ENCODE measurements around the gene PCNX3. TPM values are rescaled to one million over a fixed set of nuclear protein-coding genes. Genes with fewer than 3 reads are reported as not detected.

Gene PCNX3
- total and polyA plus RNA-seq, 10 of the 15 experiments (the other 5 are each of a cell fraction or from before 2014, with no cell fraction given) = 0.03 to 46.6 (median 8.4) TPM

DNA sequence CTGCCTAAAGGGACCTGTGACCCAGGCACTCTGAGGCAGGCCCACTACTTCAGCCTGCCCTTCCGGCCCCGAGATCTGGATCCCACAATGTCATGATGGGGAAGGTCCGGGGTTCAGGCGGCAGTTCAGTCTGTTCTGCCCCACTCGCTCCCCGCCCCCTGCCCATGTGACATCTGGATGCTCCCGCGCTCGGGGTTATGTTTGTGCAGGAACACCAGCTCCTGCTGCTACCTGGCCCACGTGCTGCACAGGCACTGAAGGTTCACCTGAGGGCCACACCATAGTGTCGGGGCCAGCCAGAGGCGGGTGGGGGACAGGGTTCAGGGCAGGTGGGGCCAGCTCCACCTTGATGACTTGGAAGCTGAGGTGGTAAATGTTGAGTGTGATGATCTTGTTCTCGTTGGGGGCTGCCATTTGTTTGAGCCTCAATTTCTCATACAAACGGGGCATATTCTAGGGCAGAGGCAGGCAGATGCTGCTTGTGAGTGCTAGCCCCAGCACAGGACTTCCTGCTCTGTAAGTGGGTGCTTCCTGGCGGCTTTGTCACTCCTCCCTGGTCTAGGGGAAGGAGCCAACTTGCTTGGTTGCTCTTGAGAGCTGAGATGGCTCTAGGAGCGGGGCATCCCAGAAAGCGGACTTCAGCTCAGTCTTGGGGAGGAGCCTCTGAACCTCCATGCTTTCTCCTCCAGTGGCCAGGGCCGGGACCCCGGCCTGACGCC lies 18.0 kb downstream of the PCNX3 start:
- no peak overlapping the region for H3K27ac ChIP-seq (ENCODE audit: control insufficient read depth, insufficient read depth)
- H3K9ac ChIP-seq (ENCODE audit: control insufficient read depth, insufficient read depth, low read length) = no peak overlapping the region
- ChIA-PET SMC1A (ENCODE audit: uncharacterized antibody, unreplicated experiment) (interaction anchor here (1.2 kb wide), 1 partner anchor 19 kb away, joined by 4 read pairs; no protein-coding TSS in a partner anchor), POLR2A (no interaction called here), RAD21 (ENCODE audit: unreplicated experiment) (no interaction called here), CTCF (interaction anchor here (0.6 kb wide), 1 partner anchor 290 kb away, joined by 3 read pairs; no protein-coding TSS in a partner anchor)
- TF ChIP-seq IKZF1 (conservative IDR thresholded peaks at IDR 0.05) = no peak
- TF ChIP-seq CHD2 (IDR thresholded peaks at IDR 0.05; ENCODE audit: borderline replicate concordance, low read depth, low read length) = no peak
- TF ChIP-seq ZBED1 (IDR thresholded peaks at IDR 0.05; ENCODE audit: borderline replicate concordance) = no peak
- TF ChIP-seq SIX5 (IDR thresholded peaks at IDR 0.05; ENCODE audit: low read depth, low read length, severe bottlenecking) = no peak
- no peak for TF ChIP-seq EGR1 (IDR thresholded peaks at IDR 0.05; ENCODE audit: borderline replicate concordance in 1 of 2, low read depth in 2 of 2, low read length in 2 of 2)
- no peak for TF ChIP-seq STAT1 (conservative IDR thresholded peaks at IDR 0.05)
- TF ChIP-seq TAF1 (IDR thresholded peaks at IDR 0.05; ENCODE audit: borderline replicate concordance, low read depth, low read length) = no peak
- no peak for TF ChIP-seq KDM1A (IDR thresholded peaks at IDR 0.05; ENCODE audit: borderline replicate concordance)
- TF ChIP-seq RELA (IDR thresholded peaks at IDR 0.05; ENCODE audit: borderline replicate concordance, partially characterized antibody) = no peak
- no peak for TF ChIP-seq HDGF (IDR thresholded peaks at IDR 0.05)
- TF ChIP-seq SIN3A (IDR thresholded peaks at IDR 0.05; ENCODE audit: low read depth, low read length) = no peak
- no peak for TF ChIP-seq ZZZ3 (IDR thresholded peaks at IDR 0.05; ENCODE audit: control insufficient read depth, insufficient read length, low read depth)
- TF ChIP-seq CBX5 (IDR thresholded peaks at IDR 0.05; ENCODE audit: low read depth) = no peak
- no peak for TF ChIP-seq TCF12 (IDR thresholded peaks at IDR 0.05; ENCODE audit: low read depth, low read length)
- TF ChIP-seq, protein P1, sequence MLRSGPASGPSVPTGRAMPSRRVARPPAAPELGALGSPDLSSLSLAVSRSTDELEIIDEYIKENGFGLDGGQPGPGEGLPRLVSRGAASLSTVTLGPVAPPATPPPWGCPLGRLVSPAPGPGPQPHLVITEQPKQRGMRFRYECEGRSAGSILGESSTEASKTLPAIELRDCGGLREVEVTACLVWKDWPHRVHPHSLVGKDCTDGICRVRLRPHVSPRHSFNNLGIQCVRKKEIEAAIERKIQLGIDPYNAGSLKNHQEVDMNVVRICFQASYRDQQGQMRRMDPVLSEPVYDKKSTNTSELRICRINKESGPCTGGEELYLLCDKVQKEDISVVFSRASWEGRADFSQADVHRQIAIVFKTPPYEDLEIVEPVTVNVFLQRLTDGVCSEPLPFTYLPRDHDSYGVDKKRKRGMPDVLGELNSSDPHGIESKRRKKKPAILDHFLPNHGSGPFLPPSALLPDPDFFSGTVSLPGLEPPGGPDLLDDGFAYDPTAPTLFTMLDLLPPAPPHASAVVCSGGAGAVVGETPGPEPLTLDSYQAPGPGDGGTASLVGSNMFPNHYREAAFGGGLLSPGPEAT (IDR thresholded peaks at IDR 0.05; ENCODE audit: low read depth) = no peak
- TF ChIP-seq HDAC6 (IDR thresholded peaks at IDR 0.05; ENCODE audit: unreplicated experiment) = no peak
- TF ChIP-seq BACH1 (IDR thresholded peaks at IDR 0.05; ENCODE audit: borderline replicate concordance) = no peak
- no peak for TF ChIP-seq FOS (IDR thresholded peaks at IDR 0.05; ENCODE audit: borderline replicate concordance, extremely low read depth, insufficient read length)
- intact Hi-C loops (cut with micrococcal nuclease; ENCODE audit: unreplicated experiment) (no loop called here), in situ Hi-C loops (cut with MboI) (no loop called here)
- no peaks in the 10 kb centered on the region for H3K27me3 ChIP-seq (replicated peaks in 1 of 2; ENCODE audit: control insufficient read depth in 2 of 2, insufficient read depth in 2 of 2, low read length in 1 of 2)
- 84% methylated on average over 20 of the region's 20 CpGs for WGBS (ENCODE audit: insufficient coverage, insufficient replicate concordance, low lambda C conversion rate, missing lambda C conversion rate)
- no peak overlapping the region for H2AFZ ChIP-seq (ENCODE audit: control insufficient read depth, low read depth, low read length)
- no peak for FAIRE-seq
- H3K4me1 ChIP-seq (ENCODE audit: control insufficient read depth, insufficient read depth, low read length) = peaks cover 4% of the 10 kb centered on the region; the same call in 1 of the 2 replicates
- no peak overlapping the region for H3K4me2 ChIP-seq (ENCODE audit: control insufficient read depth, insufficient read depth)
- DNase-seq (ENCODE audit: low read depth, low spot score) = no peak
- no peaks in the 10 kb centered on the region for H3K9me3 ChIP-seq (replicated peaks; ENCODE audit: control insufficient read depth, insufficient read depth, low read length)
- no peaks in the 10 kb centered on the region for H4K20me1 ChIP-seq (ENCODE audit: control insufficient read depth, insufficient read depth)
- H3K4me3 ChIP-seq = no peak overlapping the region
- no peak for ATAC-seq
- no TSS peak for BruUV-seq (replicated peaks)
- peaks cover 4% of the 10 kb centered on the region for H3K79me2 ChIP-seq (ENCODE audit: control insufficient read depth, insufficient read depth, low read length)
- H3K36me3 ChIP-seq (ENCODE audit: control insufficient read depth in 2 of 2, insufficient read depth in 2 of 2, low read length in 1 of 2) = peaks cover 25 to 44% of the 10 kb centered on the region in 2 experiments
